MCF 10A (cell line): ENCODE measurements around the gene SIK2. TPM values are rescaled to one million over a fixed set of nuclear protein-coding genes. Genes with fewer than 3 reads are reported as not detected.

Source experiments
- BruUV-seq: library from RNA; stranded (reverse); fragments of 400-500 nt; replicated peaks from 2 replicates; lab custom pipeline; 2021; lab: Mats Ljungman, UMichigan
- CTCF ChIA-PET: fragments of 300-600 bp; sonication (Branson Sonifier 250); formaldehyde crosslinking; extraction: SDS; loops from one replicate; lab custom pipeline; 2021; ENCODE audit warnings: antibody characterized with exemption, inconsistent platforms; lab: Yijun Ruan, JAX
- POLR2A ChIA-PET: fragments of 300-600, 350-650 bp; sonication (Branson Sonifier 250); formaldehyde crosslinking; extraction: SDS; loops from one replicate; lab custom pipeline; 2020; ENCODE audit warnings: antibody characterized with exemption, inconsistent platforms; lab: Yijun Ruan, JAX
- DNase-seq: peaks from one replicate; pipeline ENCODE4 v3.0.0-alpha.2; 2018; ENCODE audit not compliant: unreplicated experiment
- H3K27ac Mint-ChIP-seq: one replicate; pipeline ENCODE4 v1.8.0; 2022; ENCODE audit warnings: mild to moderate bottlenecking, low read depth, mixed read lengths; ENCODE audit not compliant: unreplicated experiment
- H3K27me3 Mint-ChIP-seq: one replicate; pipeline ENCODE4 v1.8.0; 2022; ENCODE audit warnings: mixed read lengths; ENCODE audit not compliant: insufficient read depth, unreplicated experiment
- H3K36me3 Mint-ChIP-seq: one replicate; pipeline ENCODE4 v1.8.0; 2022; ENCODE audit warnings: mild to moderate bottlenecking, moderate library complexity, mixed read lengths; ENCODE audit not compliant: insufficient read depth, unreplicated experiment
- H3K4me1 Mint-ChIP-seq: one replicate; pipeline ENCODE4 v1.8.0; 2022; ENCODE audit warnings: mixed read lengths; ENCODE audit not compliant: insufficient read depth, unreplicated experiment
- H3K4me3 Mint-ChIP-seq: one replicate; pipeline ENCODE4 v1.8.0; 2022; ENCODE audit warnings: mild to moderate bottlenecking, moderate library complexity, mixed read lengths; ENCODE audit not compliant: unreplicated experiment
- H3K9me3 Mint-ChIP-seq: one replicate; pipeline ENCODE4 v1.8.0; 2022; ENCODE audit warnings: mixed read lengths; ENCODE audit not compliant: unreplicated experiment
- CTCF ChIP-seq: fragments of 200-600 bp; IDR thresholded peaks from one replicate; pipeline ENCODE4 v1.8.0; 2022; ENCODE audit warnings: antibody characterized with exemption, mild to moderate bottlenecking; ENCODE audit not compliant: unreplicated experiment
- intact Hi-C: fragments of 100-400 bp; cut with micrococcal nuclease; formaldehyde crosslinking; loops from 2 replicates; pipeline ENCODE4 v1.14.1; 2022
- total RNA-seq: library from RNA; stranded (reverse); gene quantifications from 2 replicates; pipeline ENCODE4 v1.2.3, GENCODE V29; 2022

Gene SIK2
- total RNA-seq, 1 experiment from 2014 or later, result 13.7 TPM

DNA sequence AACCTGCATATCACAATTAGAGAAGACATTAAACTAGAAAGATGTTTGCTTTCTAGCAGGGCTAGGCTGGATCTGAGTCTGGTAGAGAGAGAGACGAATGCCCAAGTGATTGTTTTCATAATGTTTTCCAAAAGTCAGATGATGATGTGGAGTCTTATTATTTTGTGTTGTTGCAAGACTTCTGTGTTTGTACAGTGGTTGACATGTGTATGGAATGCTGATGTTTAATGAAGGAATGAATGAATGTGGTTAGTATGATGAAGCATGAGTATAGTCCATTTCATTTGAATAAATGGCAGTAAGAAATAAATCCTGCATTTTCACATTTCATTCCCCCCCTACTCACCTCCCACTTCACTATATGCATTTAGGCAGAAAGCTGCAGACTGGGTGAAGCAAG is 94.3 kb downstream of the SIK2 start:
- BruUV-seq, result no TSS peak
- peaks cover 13% of the 10 kb centered on the region for H3K4me1 Mint-ChIP-seq
- ChIA-PET CTCF (interaction anchor here (1.1 to 1.6 kb wide), 2 partner anchors 9 to 15 kb away, joined by 3 to 7 read pairs; no protein-coding TSS in a partner anchor), POLR2A (interaction anchor here (0.5 kb wide), 1 partner anchor 32 kb away, joined by 3 read pairs; no protein-coding TSS in a partner anchor)
- H3K27me3 Mint-ChIP-seq, result no peaks in the 10 kb centered on the region
- intact Hi-C loops, result no loop called here
- no peak for DNase-seq
- no peak for TF ChIP-seq CTCF
- H3K4me3 Mint-ChIP-seq, result no peak overlapping the region
- no peak overlapping the region for H3K27ac Mint-ChIP-seq
- H3K9me3 Mint-ChIP-seq, result no peaks in the 10 kb centered on the region
- H3K36me3 Mint-ChIP-seq, result peaks cover 6% of the 10 kb centered on the region

- H3K27me3 Mint-ChIP-seq, result no peaks in the 10 kb centered on the region
- no peaks in the 10 kb centered on the region for H3K9me3 Mint-ChIP-seq
- BruUV-seq, result no TSS peak
- no peak overlapping the region for H3K27ac Mint-ChIP-seq
- ChIA-PET POLR2A (interaction anchor here (1.1 kb wide), 1 partner anchor 37 kb away, joined by 5 read pairs; no protein-coding TSS in a partner anchor), CTCF (interaction anchor here (0.6 to 1.5 kb wide), 2 partner anchors 79 to 583 kb away, joined by 3 to 4 read pairs; no protein-coding TSS in a partner anchor)
- no peak for TF ChIP-seq CTCF
- no peak overlapping the region for H3K4me3 Mint-ChIP-seq
- peaks cover 18% of the 10 kb centered on the region for H3K36me3 Mint-ChIP-seq
- peaks cover 13% of the 10 kb centered on the region for H3K4me1 Mint-ChIP-seq
- intact Hi-C loops, result no loop called here
- DNase-seq, result no peak
Measured at GRCh38 chr11:111697933-111698371, 95.7 kb downstream of the SIK2 start.

- Mint-ChIP-seq H3K27ac (no peak overlapping the region), H3K27me3 (no peaks in the 10 kb centered on the region), H3K4me1 (peaks cover 13% of the 10 kb centered on the region), H3K9me3 (no peaks in the 10 kb centered on the region), H3K4me3 (no peak overlapping the region), H3K36me3 (peaks cover 20% of the 10 kb centered on the region)
- no peak for TF ChIP-seq CTCF
- ChIA-PET CTCF (interaction anchor here (1.5 kb wide), 1 partner anchor 78 kb away, joined by 4 read pairs; no protein-coding TSS in a partner anchor), POLR2A (interaction anchor here (0.8 to 1.1 kb wide), 2 partner anchors 20 to 36 kb away, joined by 3 to 5 read pairs; no protein-coding TSS in a partner anchor)
- intact Hi-C loops, result no loop called here
- DNase-seq, result no peak
- no TSS peak for BruUV-seq
Measured at GRCh38 chr11:111698852-111699559, 96.8 kb downstream of the SIK2 start.

DNA sequence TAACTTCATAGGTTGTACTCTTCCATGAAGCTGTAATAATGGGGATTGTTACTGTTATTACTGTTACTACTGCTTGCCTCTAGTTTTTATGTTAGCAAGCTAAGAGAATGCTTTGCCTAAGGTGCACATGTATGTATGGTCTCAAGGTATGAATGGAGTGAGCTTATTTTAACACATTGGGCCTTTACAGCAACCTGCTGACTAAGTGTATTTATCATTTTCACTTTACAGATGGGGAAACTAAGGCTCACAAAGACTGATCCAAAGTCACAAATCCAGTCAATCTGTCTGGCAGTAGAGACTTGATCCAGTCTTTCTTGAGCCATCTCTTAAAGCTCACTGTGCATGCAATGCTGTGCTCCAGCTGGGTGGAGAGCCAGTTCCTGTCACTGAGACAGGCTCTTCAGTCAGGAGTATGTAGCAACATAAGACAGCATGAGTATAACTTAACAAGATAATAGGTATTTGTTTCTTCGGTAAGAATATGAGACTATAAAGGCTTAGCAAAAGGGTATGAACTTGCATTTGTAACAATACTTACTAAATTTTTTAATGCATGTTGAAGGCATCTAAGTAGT is 97.4 kb downstream of the SIK2 start:
- POLR2A ChIA-PET, result interaction anchor here (0.8 kb wide), 1 partner anchor 19 kb away, joined by 3 read pairs; no protein-coding TSS in a partner anchor
- Mint-ChIP-seq H3K4me1 (peaks cover 13% of the 10 kb centered on the region), H3K36me3 (peaks cover 23% of the 10 kb centered on the region)

More for the DNA sequence above, 97.4 kb downstream of the SIK2 start:
- Mint-ChIP-seq H3K27me3 (no peaks in the 10 kb centered on the region), H3K9me3 (no peaks in the 10 kb centered on the region), H3K27ac (no peak overlapping the region), H3K4me3 (no peak overlapping the region)
- BruUV-seq, result no TSS peak
- no peak for DNase-seq
- CTCF ChIA-PET, result interaction anchor here (0.9 to 1.5 kb wide), 3 partner anchors 13 to 580 kb away, joined by 3 to 4 read pairs (median 4); no protein-coding TSS in a partner anchor
- no peak for TF ChIP-seq CTCF
- intact Hi-C loops, result no loop called here
